ENCODE measurements around the gene ADGRB3. TPM values are rescaled to one million over a fixed set of nuclear protein-coding genes. Genes with fewer than 3 reads are reported as not detected.

The ADGRB3 gene
- total and polyA plus RNA-seq, 2 experiments from 2014 or later, result not detected

- H4K20me1 ChIP-seq (ENCODE audit: insufficient read depth), result no peaks in the 10 kb centered on the region
- H3K4me3 ChIP-seq, result no peak overlapping the region
- H3K9ac ChIP-seq, result no peak overlapping the region
- no peaks in the 10 kb centered on the region for H3F3A ChIP-seq (ENCODE audit: insufficient read depth)
- H3K27me3 ChIP-seq (replicated peaks; ENCODE audit: insufficient read depth), result no peaks in the 10 kb centered on the region
- no peaks in the 10 kb centered on the region for H3K36me3 ChIP-seq (ENCODE audit: low read depth)
- DNase-seq, result no peak
- in situ Hi-C loops (cut with MboI), result no loop called here
- TF ChIP-seq EZH2phosphoT487 (IDR thresholded peaks at IDR 0.05; ENCODE audit: insufficient read depth, low read depth) (no peak), EZH2 (IDR thresholded peaks at IDR 0.05; ENCODE audit: insufficient read depth, poor library complexity, severe bottlenecking) (no peak)
- H3K9me2 ChIP-seq (ENCODE audit: insufficient read depth), result no peaks in the 10 kb centered on the region
- 6 to 15% methylated on average over 2 of the region's 2 CpGs for WGBS, 2 experiments (ENCODE audit: low coverage in 1 of 2, low lambda C conversion rate in 2 of 2, missing lambda C conversion rate in 2 of 2)
- H3K9me3 ChIP-seq (ENCODE audit: low read depth), result no peaks in the 10 kb centered on the region
- no peaks in the 10 kb centered on the region for H3K4me1 ChIP-seq (ENCODE audit: insufficient read depth)
- no peak overlapping the region for H2AFZ ChIP-seq
- no peaks in the 10 kb centered on the region for H3K79me2 ChIP-seq (ENCODE audit: insufficient read depth)
- no peak overlapping the region for H3K4me2 ChIP-seq (ENCODE audit: unreplicated experiment)
- no peak overlapping the region for H3K27ac ChIP-seq
Observed at GRCh38 chr6:69246983-69247382, 611.9 kb downstream of the ADGRB3 start.

DNA sequence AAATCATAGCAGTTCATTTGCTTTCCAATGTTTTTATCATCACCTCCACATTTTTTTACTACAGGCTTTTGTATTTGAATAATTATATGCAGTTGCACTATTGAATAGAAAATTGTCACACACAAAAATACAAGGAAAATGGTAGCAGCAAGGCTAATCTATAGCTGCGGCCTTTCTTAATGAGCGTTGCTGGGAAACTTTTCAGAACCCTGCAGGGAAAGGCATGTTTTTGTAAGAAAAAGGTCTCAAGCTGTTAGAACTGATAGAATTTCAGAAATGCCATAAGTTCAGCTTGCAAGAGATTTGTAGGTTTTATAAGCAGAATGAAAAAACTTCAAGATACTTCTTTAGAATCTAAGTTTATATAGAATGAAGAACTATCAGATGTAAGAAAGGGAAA, 625.9 kb downstream of the ADGRB3 start:
- Histone ChIP-seq H3K4me2 (ENCODE audit: unreplicated experiment) (no peak overlapping the region), H3K9me2 (ENCODE audit: insufficient read depth) (no peaks in the 10 kb centered on the region), H3K9ac (no peak overlapping the region), H3F3A (ENCODE audit: insufficient read depth) (no peaks in the 10 kb centered on the region), H2AFZ (no peak overlapping the region), H4K20me1 (ENCODE audit: insufficient read depth) (no peaks in the 10 kb centered on the region), H3K27me3 (replicated peaks; ENCODE audit: insufficient read depth) (no peaks in the 10 kb centered on the region), H3K79me2 (ENCODE audit: insufficient read depth) (no peaks in the 10 kb centered on the region), H3K4me3 (no peak overlapping the region), H3K27ac (no peak overlapping the region), H3K36me3 (ENCODE audit: low read depth) (no peaks in the 10 kb centered on the region), H3K4me1 (ENCODE audit: insufficient read depth) (no peaks in the 10 kb centered on the region), H3K9me3 (ENCODE audit: low read depth) (no peaks in the 10 kb centered on the region)
- in situ Hi-C loops (cut with MboI), result no loop called here
- no peak for DNase-seq
- 20 to 25% methylated on average over 2 of the region's 2 CpGs for WGBS, 2 experiments (ENCODE audit: low coverage in 1 of 2, low lambda C conversion rate in 2 of 2, missing lambda C conversion rate in 2 of 2)
- TF ChIP-seq EZH2phosphoT487 (IDR thresholded peaks at IDR 0.05; ENCODE audit: insufficient read depth, low read depth) (no peak), EZH2 (IDR thresholded peaks at IDR 0.05; ENCODE audit: insufficient read depth, poor library complexity, severe bottlenecking) (no peak)

DNA sequence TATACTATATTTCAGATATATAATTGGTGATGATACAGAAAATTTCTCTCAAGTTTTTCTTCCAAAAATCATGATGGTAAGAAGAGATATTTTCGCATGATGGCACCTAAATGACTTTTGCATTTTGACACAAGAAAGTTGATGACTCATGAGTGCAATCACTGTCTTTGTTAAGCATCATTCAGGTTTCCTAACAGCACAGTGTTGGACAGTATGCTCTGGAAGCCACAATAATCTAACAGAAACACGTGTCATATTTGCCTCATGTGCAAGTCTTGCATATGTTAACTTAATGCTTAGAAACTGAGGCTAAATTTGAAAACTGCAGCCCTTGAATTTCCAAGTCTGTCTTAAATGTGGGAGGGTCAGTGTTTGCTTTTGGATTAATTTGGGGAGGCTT, 628.2 kb downstream of the ADGRB3 start:
- Histone ChIP-seq H3K9me3 (ENCODE audit: low read depth) (no peaks in the 10 kb centered on the region), H3K4me3 (no peak overlapping the region), H3K9me2 (ENCODE audit: insufficient read depth) (no peaks in the 10 kb centered on the region), H3F3A (ENCODE audit: insufficient read depth) (no peaks in the 10 kb centered on the region), H3K27ac (no peak overlapping the region), H3K27me3 (replicated peaks; ENCODE audit: insufficient read depth) (no peaks in the 10 kb centered on the region), H2AFZ (no peak overlapping the region), H3K4me2 (ENCODE audit: unreplicated experiment) (no peak overlapping the region), H4K20me1 (ENCODE audit: insufficient read depth) (no peaks in the 10 kb centered on the region), H3K79me2 (ENCODE audit: insufficient read depth) (no peaks in the 10 kb centered on the region), H3K36me3 (ENCODE audit: low read depth) (no peaks in the 10 kb centered on the region), H3K4me1 (ENCODE audit: insufficient read depth) (no peaks in the 10 kb centered on the region), H3K9ac (no peak overlapping the region)
- 17 to 18% methylated on average over 2 of the region's 2 CpGs for WGBS, 2 experiments (ENCODE audit: low coverage in 1 of 2, low lambda C conversion rate in 2 of 2, missing lambda C conversion rate in 2 of 2)
- no peak for TF ChIP-seq EZH2 (IDR thresholded peaks at IDR 0.05; ENCODE audit: insufficient read depth, poor library complexity, severe bottlenecking)
- TF ChIP-seq EZH2phosphoT487 (IDR thresholded peaks at IDR 0.05; ENCODE audit: insufficient read depth, low read depth), result no peak
- DNase-seq, result no peak
- in situ Hi-C loops (cut with MboI), result no loop called here

DNA sequence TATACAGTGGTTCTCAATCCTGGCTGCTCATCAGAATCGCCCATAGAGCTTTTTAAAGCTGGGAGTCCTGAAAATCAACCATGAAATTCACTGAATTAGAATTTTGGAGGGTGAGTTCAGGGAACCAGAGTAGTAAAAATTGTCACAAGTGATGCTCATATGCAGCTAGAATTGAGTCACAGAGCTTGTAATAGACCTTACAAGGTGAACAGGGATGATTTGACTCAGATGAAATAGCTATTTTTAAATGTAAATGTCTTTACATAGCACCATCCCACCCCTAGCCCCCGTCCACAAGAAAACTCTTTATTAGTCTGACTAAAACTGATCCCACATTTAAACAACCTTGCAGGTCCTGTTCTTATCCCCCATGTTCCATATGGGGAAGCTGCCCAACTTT, 630.0 kb downstream of the ADGRB3 start:
- Histone ChIP-seq H3K79me2 (ENCODE audit: insufficient read depth) (no peaks in the 10 kb centered on the region), H2AFZ (no peak overlapping the region), H3K36me3 (ENCODE audit: low read depth) (no peaks in the 10 kb centered on the region), H3K4me1 (ENCODE audit: insufficient read depth) (no peaks in the 10 kb centered on the region), H3K9me3 (ENCODE audit: low read depth) (no peaks in the 10 kb centered on the region), H3K4me2 (ENCODE audit: unreplicated experiment) (no peak overlapping the region), H3K27ac (no peak overlapping the region), H3K27me3 (replicated peaks; ENCODE audit: insufficient read depth) (no peaks in the 10 kb centered on the region), H4K20me1 (ENCODE audit: insufficient read depth) (no peaks in the 10 kb centered on the region), H3K9ac (no peak overlapping the region), H3F3A (ENCODE audit: insufficient read depth) (no peaks in the 10 kb centered on the region), H3K4me3 (no peak overlapping the region), H3K9me2 (ENCODE audit: insufficient read depth) (no peaks in the 10 kb centered on the region)
- TF ChIP-seq EZH2phosphoT487 (IDR thresholded peaks at IDR 0.05; ENCODE audit: insufficient read depth, low read depth) (no peak), EZH2 (IDR thresholded peaks at IDR 0.05; ENCODE audit: insufficient read depth, poor library complexity, severe bottlenecking) (no peak)
- in situ Hi-C loops (cut with MboI), result no loop called here
- 11 to 14% methylated on average over 2 of the region's 2 CpGs for WGBS, 2 experiments (ENCODE audit: low coverage in 1 of 2, low lambda C conversion rate in 2 of 2, missing lambda C conversion rate in 2 of 2)
- DNase-seq, result no peak

DNA sequence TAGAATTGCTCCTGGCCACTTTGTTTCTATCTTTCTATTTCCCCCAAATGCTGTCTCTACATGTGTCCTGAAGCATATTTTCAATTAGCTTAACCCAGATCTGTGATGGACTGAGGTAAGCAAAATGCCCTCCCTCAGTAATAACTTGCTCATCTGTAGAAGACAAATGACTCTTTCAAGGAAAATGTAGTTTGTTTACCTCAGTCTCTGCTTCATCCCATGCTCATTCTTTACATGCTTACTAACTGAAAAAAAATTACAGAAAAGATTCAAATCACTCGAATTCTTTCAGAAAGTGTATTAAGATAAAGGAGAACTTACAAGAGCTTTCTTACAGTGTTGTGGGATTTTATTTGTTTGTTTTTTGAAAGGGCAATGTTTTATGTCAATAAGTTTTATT, 630.6 kb downstream of the ADGRB3 start:
- in situ Hi-C loops (cut with MboI), result no loop called here
- Histone ChIP-seq H3K36me3 (ENCODE audit: low read depth) (no peaks in the 10 kb centered on the region), H3K4me1 (ENCODE audit: insufficient read depth) (no peaks in the 10 kb centered on the region), H3K27ac (no peak overlapping the region), H3K79me2 (ENCODE audit: insufficient read depth) (no peaks in the 10 kb centered on the region), H3K4me2 (ENCODE audit: unreplicated experiment) (no peak overlapping the region), H3K9me3 (ENCODE audit: low read depth) (no peaks in the 10 kb centered on the region), H3F3A (ENCODE audit: insufficient read depth) (no peaks in the 10 kb centered on the region), H4K20me1 (ENCODE audit: insufficient read depth) (no peaks in the 10 kb centered on the region), H3K9me2 (ENCODE audit: insufficient read depth) (no peaks in the 10 kb centered on the region), H2AFZ (no peak overlapping the region), H3K9ac (no peak overlapping the region), H3K4me3 (no peak overlapping the region), H3K27me3 (replicated peaks; ENCODE audit: insufficient read depth) (no peaks in the 10 kb centered on the region)
- TF ChIP-seq EZH2phosphoT487 (IDR thresholded peaks at IDR 0.05; ENCODE audit: insufficient read depth, low read depth), result no peak
- TF ChIP-seq EZH2 (IDR thresholded peaks at IDR 0.05; ENCODE audit: insufficient read depth, poor library complexity, severe bottlenecking), result no peak
- WGBS, 2 experiments (ENCODE audit: low coverage in 1 of 2, low lambda C conversion rate in 2 of 2, missing lambda C conversion rate in 2 of 2), result 0 to 11% methylated on average over 1 of the region's 1 CpG
- DNase-seq, result no peak
